Testis (tissue), 3 donors: ENCODE results near the gene ZZZ3. TPM values are rescaled to one million over a fixed set of nuclear protein-coding genes. Genes with fewer than 3 reads are reported as not detected.

Experiments used
- DNase-seq: peaks from one replicate; pipeline ENCODE4 v3.0.0-alpha.2; 2019
- H3K27ac ChIP-seq, 2 donors: fragments of 200-600 bp; sonication (generic); one replicate each; pipeline ENCODE4 v1.5.1; 2019
- H3K27me3 ChIP-seq: fragments of 200-600 bp; sonication (generic); one replicate; pipeline ENCODE4 v1.5.1; 2019
- H3K36me3 ChIP-seq: fragments of 200-600 bp; sonication (generic); one replicate; pipeline ENCODE4 v1.5.1; 2017; ENCODE audit warnings: low read depth; ENCODE audit errors: missing control alignments
- H3K4me1 ChIP-seq: fragments of 200-600 bp; sonication (generic); one replicate; pipeline ENCODE4 v1.5.1; 2019
- H3K4me3 ChIP-seq, 2 donors: fragments of 200-600 bp; sonication (generic); one replicate each; pipeline ENCODE4 v1.5.1; 2017 to 2019
- H3K9me3 ChIP-seq: fragments of 200-600 bp; sonication (generic); one replicate; pipeline ENCODE4 v1.5.1; 2017
- POLR2A ChIP-seq: fragments of 450-650 bp; IDR thresholded peaks from one replicate; pipeline ENCODE4 v1.6.1; 2017; ENCODE audit warnings: antibody characterized with exemption, mild to moderate bottlenecking, moderate library complexity
- WGBS, 2 donors: methylation state at CpG; one replicate each; pipeline ENCODE4 v1.1.5; 2018; 5-methylcytosine and 5-hydroxymethylcytosine counted together
- intact Hi-C: fragments of 100-400 bp; cut with DNase I; formaldehyde crosslinking; loops from one replicate; pipeline ENCODE4 v1.15.1; 2023; ENCODE audit warnings: low total_unique reads
- polyA plus RNA-seq: library from polyadenylated mRNA; stranded (reverse); fragments of 350-450 nt; fragmentation: Illumina TruSeq; extraction: RNeasy Lipid Tissue Mini Kit (QIAGEN cat#74804); gene quantifications from one replicate; pipeline ENCODE4 v1.2.3, GENCODE V29; 2014; ENCODE audit warnings: low read depth, low replicate concordance; ENCODE audit not compliant: insufficient read depth
- small RNA-seq, 2 donors: library from RNA; depleted of rRNA; stranded (forward); fragments of <200 nt; gene quantifications; one replicate each; pipeline ENCODE3, GENCODE V24; 2016
- total RNA-seq, 2 donors: library from RNA; depleted of rRNA; stranded (reverse); fragments of >200 nt; gene quantifications; one replicate each; pipeline ENCODE4 v1.2.3, GENCODE V29; 2016
- TF ChIP-seq, protein P1 (sequence below), 3 experiments: fragments of 450-650 bp in 2 of 3; fragments of 200-600 bp in 1 of 3; sonication (generic) in 1 of 3; IDR thresholded peaks; one replicate each; pipeline ENCODE4 v1.5.1; 2016 to 2019; ENCODE audit warnings: antibody characterized with exemption in 3 of 3, mild to moderate bottlenecking in 2 of 3, moderate library complexity in 1 of 3

The ZZZ3 gene
- total and polyA plus RNA-seq, 3 donors from 2014 or later, result 13.3 to 53.8 (median 52.2) TPM

DNA sequence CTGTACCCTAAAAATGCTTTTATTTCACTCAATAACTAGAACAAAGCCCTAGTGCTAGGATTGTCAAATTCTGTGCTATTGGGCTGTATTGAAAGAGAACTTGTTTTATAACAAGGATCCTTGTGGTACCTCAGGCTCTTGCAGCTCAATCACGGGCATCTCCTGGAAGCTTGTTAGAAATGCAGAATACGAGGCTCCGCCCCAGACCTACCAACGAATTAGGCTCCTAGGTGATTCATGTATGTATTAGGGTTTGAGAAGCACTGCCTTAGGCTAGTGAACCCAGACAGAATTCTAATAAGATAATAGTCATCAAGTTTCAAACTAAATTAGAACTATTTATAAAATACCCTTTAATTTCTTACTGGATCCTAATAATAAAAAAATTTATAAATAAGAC, 45.6 kb downstream of the ZZZ3 start:
- H3K36me3 ChIP-seq, result no peaks in the 10 kb centered on the region
- H3K9me3 ChIP-seq, result no peaks in the 10 kb centered on the region
- H3K4me3 ChIP-seq, result no peak overlapping the region
- H3K4me1 ChIP-seq, result no peaks in the 10 kb centered on the region
- no peaks in the 10 kb centered on the region for H3K27me3 ChIP-seq
- WGBS, 2 donors, result 88 to 94% methylated on average over 4 of the region's 4 CpGs
- no peak overlapping the region for H3K27ac ChIP-seq
- TF ChIP-seq, protein P1, sequence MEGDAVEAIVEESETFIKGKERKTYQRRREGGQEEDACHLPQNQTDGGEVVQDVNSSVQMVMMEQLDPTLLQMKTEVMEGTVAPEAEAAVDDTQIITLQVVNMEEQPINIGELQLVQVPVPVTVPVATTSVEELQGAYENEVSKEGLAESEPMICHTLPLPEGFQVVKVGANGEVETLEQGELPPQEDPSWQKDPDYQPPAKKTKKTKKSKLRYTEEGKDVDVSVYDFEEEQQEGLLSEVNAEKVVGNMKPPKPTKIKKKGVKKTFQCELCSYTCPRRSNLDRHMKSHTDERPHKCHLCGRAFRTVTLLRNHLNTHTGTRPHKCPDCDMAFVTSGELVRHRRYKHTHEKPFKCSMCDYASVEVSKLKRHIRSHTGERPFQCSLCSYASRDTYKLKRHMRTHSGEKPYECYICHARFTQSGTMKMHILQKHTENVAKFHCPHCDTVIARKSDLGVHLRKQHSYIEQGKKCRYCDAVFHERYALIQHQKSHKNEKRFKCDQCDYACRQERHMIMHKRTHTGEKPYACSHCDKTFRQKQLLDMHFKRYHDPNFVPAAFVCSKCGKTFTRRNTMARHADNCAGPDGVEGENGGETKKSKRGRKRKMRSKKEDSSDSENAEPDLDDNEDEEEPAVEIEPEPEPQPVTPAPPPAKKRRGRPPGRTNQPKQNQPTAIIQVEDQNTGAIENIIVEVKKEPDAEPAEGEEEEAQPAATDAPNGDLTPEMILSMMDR (IDR thresholded peaks at IDR 0.05), result no peak
- TF ChIP-seq POLR2A, result no peak
- intact Hi-C loops, result no loop called here
- no peak for DNase-seq

Small RNAs within 50 kb of the gene (small RNA-seq; reads per million reads assigned to genes)
- gene RN7SL370P, result 0 reads per million in 2 donors

Other genes starting within 250 kb of the ZZZ3 start
- gene USP33, start 77.2 kb upstream of the ZZZ3 start, total RNA-seq, result 10 to 100 TPM; 66.1 to 75.2 TPM
- 35.7 TPM for gene USP33, start 77.2 kb upstream of the ZZZ3 start, polyA plus RNA-seq
- gene MIGA1, start 97.0 kb upstream of the ZZZ3 start, total RNA-seq, result 10 to 100 TPM; 11.2 to 11.3 TPM
- gene MIGA1, start 97.0 kb upstream of the ZZZ3 start, polyA plus RNA-seq, result 11.1 TPM
- 10 to 100 TPM in 1 of 2 donors, 1 to 10 TPM in 1; 4.6 to 10.6 TPM for gene NEXN, start 206.0 kb upstream of the ZZZ3 start, total RNA-seq
- gene NEXN, start 206.0 kb upstream of the ZZZ3 start, polyA plus RNA-seq, result 2.5 TPM